GM18507 (cell line): ENCODE data around the gene CFAP74.
"Not testable (repeated sequence)": the region's sequence is repeated elsewhere in the genome, so short reads cannot be mapped to it uniquely, and the experiment has no call there.

Experiments used
- DNase-seq: peaks from one replicate; pipeline ENCODE4 v3.0.0; 2011; ENCODE audit warnings: low read depth; ENCODE audit not compliant: insufficient read length; ENCODE audit errors: extremely low spot score
- FAIRE-seq: peaks from 2 replicates; lab custom pipeline; 2011; peaks lifted over from hg19 to GRCh38; lab: Jason Lieb, UNC

The CFAP74 gene

GRCh38 chr1:1994536-1994935 lies 9.1 kb downstream of the CFAP74 start:
- DNase-seq (no peak), FAIRE-seq (no peak)

- no peak for DNase-seq
- no peak for FAIRE-seq
These were observed 13.4 kb downstream of the CFAP74 start for GRCh38 chr1:1990222-1990621.

DNA sequence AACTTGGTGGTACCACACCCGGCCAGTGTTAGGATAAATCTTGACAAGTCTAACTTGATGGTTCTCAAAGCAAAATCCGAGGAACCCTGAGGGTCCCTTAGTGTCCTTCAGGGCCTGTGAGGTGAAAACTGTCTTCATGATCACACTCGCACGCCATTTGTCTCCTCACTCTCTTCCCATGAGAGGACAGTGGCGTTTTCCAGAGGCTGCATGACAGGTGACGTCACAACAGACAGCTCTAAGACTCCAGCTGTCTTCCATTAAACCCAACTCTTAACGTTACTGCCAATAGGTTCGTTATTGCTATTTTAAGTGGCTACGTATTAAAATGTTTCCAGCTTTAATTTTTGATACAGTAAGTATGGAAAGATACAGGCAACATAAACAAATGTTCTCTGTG lies 13.8 kb downstream of the CFAP74 start:
- no peak for FAIRE-seq
- no peak for DNase-seq

DNA sequence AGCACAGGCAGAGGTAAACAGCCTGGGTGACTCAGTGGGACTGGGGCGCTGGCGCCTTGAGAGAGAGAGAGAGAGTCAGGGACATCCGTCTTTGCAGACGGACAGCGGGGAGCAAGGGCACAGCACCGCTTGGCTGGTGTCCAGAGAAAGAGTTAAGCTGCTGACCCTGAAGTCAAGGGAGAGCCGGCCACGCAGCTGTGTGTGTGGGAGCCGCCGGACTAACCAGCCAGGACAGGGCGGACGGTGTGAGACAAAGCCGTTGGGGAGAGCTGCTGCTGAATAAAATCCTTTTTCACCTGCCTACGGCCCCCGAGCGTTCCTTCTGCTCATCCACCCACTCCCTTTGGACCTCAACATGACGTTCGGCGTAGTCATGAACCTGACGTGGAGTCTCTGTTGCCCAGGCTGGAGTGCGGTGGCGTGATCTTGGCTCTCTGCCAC lies 14.5 kb downstream of the CFAP74 start:
- no peak for DNase-seq

DNA sequence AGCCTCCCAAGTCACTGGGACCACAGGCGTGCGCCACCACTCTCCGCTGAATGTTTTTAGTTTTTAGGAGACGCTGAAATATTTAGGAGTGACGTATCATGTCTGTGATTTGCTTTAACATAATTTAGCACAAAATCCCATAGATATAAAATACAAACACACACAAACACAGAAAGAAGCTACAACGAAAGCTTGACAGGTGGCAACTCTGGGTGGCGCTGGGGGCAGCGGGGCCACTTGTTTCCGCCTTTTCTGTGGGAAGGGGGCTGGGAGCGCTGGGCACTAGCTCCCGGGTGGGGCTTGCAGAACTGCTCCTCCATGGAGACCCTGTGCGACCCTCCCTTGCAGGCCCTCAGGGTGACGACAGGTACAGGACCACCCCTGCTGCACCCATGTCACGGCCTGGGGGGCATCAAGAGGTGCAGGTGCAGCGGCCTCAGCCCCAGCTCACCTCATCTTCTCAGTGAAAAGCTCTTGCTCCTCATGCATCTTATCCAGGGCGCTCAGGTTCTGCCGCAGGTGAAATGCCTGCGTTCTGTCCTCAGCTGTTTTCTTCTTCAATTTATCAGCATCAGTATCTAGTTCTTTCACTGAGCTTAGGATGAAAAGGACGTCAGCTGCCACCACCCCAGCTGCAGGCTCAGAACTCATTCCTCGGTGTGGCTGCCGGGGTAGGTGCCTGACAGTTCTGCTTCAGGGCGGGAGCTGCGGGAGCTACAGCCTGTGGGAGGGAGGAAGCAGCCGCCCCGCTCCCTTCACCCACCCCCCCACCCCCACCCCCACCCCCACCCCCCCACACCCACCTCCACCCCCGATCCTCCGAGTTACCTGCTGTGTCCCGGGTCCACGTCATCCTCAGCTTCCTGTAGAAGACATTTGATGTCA lies 15.3 kb downstream of the CFAP74 start:
- no peak for FAIRE-seq
- DNase-seq, result no peak

More for the DNA sequence above, 14.5 kb downstream of the CFAP74 start:
- FAIRE-seq, result no peak

GRCh38 chr1:1987142-1987510 lies 16.5 kb downstream of the CFAP74 start:
- no peak for DNase-seq
- no peak for FAIRE-seq

GRCh38 chr1:1986451-1987141 lies 17.0 kb downstream of the CFAP74 start:
- DNase-seq (no peak), FAIRE-seq (no peak)

DNA sequence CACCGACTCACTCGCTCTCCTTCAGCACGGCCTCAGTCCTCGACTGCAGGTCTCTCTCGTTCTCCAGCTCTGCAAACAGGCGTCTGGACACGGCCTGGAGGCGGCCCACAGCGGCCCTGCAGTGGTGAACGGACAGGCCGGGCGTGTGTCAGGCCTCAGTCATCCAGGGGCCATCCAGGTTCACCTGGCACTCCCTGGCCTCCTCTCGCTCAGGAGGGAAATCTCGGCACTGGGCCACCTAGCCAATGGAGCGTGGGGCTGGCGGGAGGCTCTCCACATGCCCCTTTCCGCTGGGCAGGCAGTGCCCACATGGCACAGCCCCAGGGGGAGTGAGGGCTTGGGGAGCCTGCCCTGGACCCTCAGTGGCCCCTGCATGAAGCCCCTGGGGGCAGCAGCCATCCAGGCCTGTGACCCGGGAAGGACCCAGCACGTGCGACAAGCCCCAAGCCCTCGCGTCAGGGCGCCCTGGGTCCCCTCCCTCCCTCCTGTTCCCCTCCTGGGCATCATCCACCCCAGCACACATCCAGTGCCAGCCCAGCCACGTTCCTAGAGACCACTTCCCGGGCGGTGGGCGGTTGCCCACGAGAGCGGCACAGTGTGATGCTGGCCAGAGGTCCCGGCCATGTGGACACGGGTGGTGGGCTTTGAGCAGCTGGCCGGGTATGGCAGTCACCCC lies 18.1 kb downstream of the CFAP74 start:
- DNase-seq (no peak), FAIRE-seq (no peak)

GRCh38 chr1:1984560-1985070 lies 19.0 kb downstream of the CFAP74 start:
- DNase-seq, result no peak
- no peak for FAIRE-seq

DNA sequence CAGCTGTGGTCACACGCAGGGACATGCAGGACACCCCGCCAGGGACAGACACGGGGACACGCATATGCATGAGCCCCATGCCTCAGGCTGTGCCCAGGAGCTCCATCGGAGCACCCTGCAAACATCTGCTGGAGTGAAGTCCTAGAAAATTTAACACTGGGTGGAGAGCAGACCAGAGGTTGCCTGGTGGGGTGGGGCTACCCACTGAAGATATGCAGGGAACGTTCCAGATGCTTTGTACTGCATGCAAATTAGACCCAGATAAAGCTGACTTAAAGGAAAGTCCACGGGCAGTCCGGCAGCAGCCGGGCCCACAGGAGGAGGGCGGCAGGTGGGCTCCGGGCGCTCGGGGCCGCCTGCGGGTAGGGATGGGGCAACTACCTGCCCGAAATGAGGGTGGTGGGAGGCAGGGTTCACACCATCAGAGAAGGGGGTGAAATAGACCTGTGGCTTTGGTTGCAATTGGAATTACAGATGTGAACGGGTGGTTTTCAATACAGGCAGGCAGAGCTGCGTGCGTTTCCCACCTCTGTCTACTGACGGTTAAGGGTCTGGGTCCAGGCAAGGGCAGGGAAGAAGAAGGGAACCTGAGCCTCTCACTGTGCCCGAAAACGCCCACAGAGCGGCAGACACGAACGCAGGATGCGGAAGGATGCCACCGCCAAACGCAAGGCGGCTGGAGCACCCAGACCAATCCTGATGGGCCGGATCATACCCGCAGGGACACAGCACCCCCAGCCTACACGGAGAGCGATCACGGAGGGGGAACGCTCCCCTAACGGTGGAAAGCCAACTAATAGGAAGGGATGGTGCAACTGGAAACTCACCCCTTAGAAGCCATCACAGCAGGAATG lies 21.0 kb downstream of the CFAP74 start:
- DNase-seq, result no peak
- FAIRE-seq, result no peak

- not testable (repeated sequence) for FAIRE-seq, DNase-seq
These were observed 21.8 kb downstream of the CFAP74 start for GRCh38 chr1:1981631-1982327.

- DNase-seq (no peak), FAIRE-seq (no peak)
These were observed 22.5 kb downstream of the CFAP74 start for GRCh38 chr1:1981142-1981500.

GRCh38 chr1:1980467-1981141 lies 23.0 kb downstream of the CFAP74 start:
- DNase-seq (no peak), FAIRE-seq (no peak)

- no peak for DNase-seq
- FAIRE-seq, result no peak
These were observed 24.0 kb downstream of the CFAP74 start for GRCh38 chr1:1979482-1980165.

DNA sequence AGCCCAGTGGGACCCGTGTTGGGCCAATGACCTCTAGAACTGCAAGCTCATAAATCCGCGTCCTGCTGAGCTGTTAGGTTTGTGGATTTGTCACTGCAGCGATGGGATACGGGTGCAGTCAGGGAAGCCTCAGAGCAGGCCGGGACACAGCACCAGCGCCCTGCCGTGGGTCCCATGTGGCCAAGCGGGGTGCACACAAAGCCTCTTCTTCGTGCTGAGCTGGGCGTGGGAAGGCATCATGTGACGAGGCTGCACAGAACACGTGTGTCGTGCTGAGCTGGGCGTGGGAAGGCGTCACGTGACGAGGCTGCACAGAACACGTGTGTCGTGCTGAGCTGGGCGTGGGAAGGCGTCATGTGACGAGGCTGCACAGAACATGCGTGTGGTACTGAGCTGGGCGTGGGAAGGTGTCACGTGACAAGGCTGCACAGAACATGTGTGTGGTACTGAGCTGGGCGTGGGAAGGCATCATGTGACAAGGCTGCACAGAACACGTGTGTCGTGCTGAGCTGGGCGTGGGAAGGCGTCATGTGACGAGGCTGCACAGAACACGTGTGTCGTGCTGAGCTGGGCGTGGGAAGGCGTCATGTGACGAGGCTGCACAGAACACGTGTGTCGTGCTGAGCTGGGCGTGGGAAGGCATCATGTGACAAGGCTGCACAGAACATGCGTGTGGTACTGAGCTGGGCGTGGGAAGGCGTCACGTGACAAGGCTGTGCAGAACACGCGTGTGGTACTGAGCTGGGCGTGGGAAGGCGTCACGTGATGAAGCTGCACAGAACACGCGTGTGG lies 24.7 kb downstream of the CFAP74 start:
- FAIRE-seq, DNase-seq: not testable (repeated sequence)

- DNase-seq (no peak), FAIRE-seq (no peak)
These were observed 25.5 kb downstream of the CFAP74 start for GRCh38 chr1:1978108-1978507.

DNA sequence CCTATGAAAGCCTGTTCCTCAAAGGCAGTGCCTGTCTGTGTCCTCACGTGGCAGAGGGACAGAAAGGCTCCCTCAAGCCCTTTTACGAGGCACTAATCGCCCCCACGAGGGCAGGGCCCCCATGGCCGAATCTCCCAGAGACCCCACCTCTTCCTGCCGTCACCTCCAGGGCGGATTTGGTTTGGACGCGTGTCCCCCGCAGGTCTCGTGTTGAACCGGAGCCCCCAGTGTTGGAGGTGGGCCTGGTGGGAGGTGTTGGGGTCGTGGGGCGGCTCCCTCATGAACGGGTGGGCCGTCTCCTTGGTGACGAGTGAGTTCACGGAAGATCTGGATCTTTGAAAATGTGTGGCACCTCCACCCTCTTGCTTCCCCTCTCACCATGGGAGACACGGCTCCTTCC lies 27.6 kb downstream of the CFAP74 start:
- DNase-seq (no peak), FAIRE-seq (no peak)
